VCaP (cell line): Measurements from ENCODE around the gene KAT8.

Experiments
- H3K27ac ChIP-seq: fragments of 450-650 bp; 2 replicates; pipeline ENCODE4 v1.5.1; 2017
- TF ChIP-seq, protein P1 (sequence below): fragments of 450-650 bp; conservative IDR thresholded peaks from 2 replicates; pipeline ENCODE4 v1.5.1; 2017; ENCODE audit warnings: mild to moderate bottlenecking, moderate library complexity

The KAT8 gene

DNA sequence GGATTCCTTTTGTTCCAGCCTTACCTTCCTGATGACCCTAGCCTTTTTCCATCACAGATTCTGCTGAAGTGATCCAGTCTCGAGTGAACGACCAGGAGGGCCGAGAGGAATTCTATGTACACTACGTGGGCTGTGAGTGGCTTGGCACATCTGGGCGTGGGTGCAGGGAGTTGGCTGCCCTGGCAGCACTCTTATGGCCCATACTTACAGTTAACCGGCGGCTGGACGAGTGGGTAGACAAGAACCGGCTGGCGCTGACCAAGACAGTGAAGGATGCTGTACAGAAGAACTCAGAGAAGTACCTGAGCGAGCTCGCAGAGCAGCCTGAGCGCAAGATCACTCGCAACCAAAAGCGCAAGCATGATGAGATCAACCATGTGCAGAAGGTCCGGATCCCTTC lies 2.7 kb downstream of the KAT8 start:
- H3K27ac ChIP-seq = no peak overlapping the region
- TF ChIP-seq, protein P1, sequence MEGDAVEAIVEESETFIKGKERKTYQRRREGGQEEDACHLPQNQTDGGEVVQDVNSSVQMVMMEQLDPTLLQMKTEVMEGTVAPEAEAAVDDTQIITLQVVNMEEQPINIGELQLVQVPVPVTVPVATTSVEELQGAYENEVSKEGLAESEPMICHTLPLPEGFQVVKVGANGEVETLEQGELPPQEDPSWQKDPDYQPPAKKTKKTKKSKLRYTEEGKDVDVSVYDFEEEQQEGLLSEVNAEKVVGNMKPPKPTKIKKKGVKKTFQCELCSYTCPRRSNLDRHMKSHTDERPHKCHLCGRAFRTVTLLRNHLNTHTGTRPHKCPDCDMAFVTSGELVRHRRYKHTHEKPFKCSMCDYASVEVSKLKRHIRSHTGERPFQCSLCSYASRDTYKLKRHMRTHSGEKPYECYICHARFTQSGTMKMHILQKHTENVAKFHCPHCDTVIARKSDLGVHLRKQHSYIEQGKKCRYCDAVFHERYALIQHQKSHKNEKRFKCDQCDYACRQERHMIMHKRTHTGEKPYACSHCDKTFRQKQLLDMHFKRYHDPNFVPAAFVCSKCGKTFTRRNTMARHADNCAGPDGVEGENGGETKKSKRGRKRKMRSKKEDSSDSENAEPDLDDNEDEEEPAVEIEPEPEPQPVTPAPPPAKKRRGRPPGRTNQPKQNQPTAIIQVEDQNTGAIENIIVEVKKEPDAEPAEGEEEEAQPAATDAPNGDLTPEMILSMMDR = no peak

DNA sequence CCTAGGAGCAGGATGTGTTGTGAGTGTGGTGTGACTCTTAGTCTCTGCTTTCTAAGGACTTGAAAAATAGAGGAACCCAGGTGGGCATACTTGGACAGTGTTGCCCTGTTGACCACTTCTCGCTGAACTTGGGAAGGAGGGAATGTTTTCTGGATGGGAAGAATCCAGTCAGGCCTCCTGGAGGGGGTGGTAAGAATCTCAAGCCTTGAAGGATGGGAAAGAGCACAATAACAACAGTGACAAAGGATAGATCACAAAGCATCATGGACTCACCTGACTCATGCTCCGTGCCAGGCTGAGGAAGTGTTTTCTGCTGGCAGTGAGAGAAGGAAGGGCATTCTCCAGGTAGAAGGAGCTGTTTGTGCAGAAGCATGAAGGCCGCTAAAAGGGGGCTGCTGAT lies 8.4 kb downstream of the KAT8 start:
- TF ChIP-seq, protein P1 = no peak
- H3K27ac ChIP-seq = no peak overlapping the region

DNA sequence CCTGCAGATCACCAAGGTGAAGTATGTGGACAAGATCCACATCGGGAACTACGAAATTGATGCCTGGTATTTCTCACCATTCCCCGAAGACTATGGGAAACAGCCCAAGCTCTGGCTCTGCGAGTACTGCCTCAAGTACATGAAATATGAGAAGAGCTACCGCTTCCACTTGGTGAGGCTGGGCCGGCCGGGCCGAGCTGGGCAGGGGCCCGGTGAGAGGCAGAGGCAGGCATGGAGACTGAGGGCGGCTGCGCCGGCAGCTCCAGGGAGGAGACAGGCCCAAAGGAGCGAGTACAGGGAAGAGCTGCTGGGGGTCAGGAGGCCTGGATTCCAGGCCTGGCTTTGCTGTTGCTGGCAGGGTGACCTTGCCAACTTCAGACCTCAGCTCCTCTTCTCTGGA lies 9.7 kb downstream of the KAT8 start:
- no peak overlapping the region for H3K27ac ChIP-seq
- TF ChIP-seq, protein P1 = no peak

DNA sequence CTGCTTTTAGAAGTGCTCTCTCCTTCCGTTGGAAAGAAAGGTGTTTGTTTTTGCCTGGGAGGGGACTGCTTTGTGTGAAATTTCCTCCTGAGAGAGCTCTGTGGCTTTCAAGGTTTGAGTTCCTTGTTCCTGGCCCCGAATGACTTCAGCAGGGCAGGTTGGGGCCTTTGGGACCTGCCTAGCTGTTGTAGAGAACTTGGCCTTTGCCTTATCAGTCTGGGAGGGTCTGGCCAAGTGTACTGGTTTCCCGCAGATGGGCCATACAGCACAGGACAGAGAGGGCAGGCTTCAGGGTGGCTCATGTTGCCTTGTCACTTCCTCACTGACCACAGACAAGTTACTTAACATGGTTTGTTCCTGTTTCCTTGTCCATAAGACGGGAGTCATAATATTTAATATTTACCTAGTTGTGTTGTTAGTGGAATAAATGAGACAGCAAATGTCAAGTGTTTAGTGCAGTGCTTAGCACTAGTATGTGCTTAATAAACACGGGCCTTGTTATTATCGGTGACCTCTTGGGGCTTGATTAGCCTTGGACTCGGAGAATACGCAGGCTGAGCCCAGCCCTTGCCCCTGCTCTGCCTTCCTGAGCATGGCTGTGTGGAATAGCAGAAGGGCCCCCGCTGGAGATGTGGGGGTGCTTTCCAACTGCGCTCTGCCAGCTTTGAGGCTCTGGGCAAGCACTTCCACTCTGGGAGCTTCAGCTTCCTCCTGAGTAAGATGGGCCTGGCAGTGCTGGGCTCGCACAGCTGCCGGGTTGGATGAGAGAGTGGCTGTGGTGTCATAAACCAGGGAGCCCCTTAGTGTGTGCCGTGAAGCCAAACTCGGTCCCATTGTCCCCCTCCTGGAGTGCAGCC lies 11.5 kb downstream of the KAT8 start:
- TF ChIP-seq, protein P1 = no peak
- peak overlapping the region; percentile 16; the same call in 1 of the 2 replicates for H3K27ac ChIP-seq

DNA sequence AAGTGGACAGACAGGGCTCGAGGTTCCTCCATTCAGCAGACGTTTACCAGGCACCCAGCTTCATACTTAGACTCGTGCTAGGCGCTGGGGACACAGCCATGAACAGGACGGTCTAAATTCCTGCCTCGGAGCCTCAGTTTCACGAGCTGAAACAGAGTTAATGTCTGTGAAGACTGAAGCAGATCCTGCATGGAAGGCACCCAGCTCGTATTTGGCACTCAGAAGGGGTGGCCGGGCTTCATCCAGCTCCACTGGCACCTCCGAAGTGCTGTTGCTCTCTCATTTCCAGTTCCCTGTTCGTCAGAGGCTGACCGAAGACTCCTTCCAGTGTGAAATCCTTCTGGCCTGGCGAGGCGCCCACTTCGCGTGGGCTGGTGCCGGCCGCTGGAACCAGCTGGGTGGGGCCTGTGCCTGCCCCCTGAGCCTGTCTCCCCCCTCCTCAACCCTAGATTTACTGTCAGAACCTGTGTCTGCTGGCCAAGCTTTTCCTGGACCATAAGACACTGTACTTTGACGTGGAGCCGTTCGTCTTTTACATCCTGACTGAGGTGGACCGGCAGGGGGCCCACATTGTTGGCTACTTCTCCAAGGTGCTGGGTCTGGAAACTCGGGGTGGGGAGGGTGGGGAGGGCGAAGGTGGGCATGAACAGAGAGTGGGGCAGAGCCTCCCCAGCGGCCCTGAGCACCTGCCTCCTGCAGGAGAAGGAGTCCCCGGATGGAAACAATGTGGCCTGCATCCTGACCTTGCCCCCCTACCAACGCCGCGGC lies 12.3 kb downstream of the KAT8 start:
- peak overlapping the region; percentile 73 for H3K27ac ChIP-seq
- TF ChIP-seq, protein P1 = no peak

DNA sequence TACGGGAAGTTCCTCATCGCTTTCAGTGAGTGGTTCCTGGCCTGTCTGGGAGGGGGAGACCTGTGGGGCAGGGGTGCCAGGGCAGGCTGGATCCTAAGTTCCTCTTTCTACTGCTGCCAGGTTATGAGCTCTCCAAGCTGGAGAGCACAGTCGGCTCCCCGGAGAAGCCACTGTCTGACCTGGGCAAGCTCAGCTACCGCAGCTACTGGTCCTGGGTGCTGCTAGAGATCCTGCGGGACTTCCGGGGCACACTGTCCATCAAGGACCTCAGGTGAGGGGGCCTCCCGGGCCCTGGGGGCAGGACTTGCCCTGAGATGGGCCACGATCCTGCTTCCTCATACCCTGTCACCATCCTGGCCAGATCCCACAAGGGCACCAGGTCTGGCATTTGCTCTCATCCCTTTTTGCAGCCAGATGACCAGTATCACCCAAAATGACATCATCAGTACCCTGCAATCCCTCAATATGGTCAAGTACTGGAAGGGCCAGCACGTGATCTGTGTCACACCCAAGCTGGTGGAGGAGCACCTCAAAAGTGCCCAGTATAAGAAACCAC lies 12.9 kb downstream of the KAT8 start:
- TF ChIP-seq, protein P1 = no peak
- peak overlapping the region; percentile 73 for H3K27ac ChIP-seq

DNA sequence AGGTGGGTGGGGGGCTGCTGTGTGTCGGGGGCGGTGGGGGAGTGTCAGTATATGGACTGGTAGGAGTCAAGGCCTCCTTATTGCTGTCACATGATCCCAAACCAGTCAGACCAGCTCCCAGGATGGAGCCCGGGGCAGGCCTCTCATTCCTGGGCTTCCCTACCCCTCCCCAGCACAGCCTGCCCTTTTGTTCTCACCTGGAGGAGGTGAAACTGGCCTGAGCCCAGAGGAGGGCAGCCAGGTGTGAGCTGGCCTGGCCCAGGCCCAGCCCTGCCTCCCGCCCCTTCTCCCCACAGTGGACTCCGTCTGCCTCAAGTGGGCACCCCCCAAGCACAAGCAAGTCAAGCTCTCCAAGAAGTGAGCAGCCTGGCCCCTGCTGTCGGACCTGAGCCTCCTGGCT lies 13.4 kb downstream of the KAT8 start:
- TF ChIP-seq, protein P1 = no peak
- H3K27ac ChIP-seq = peak overlapping the region; percentile 73
